Stimulated activated CD4-positive, alpha-beta T cell treated with anti-CD3 and anti-CD28 coated beads, Interleukin-15, amount 100 ng/mL, for 24 hours (primary cell): ENCODE data around the gene IMMP2L.
"Not testable (repeated sequence)": the region's sequence is repeated elsewhere in the genome, so short reads cannot be mapped to it uniquely, and the experiment has no call there.

Experiments used
- DNase-seq: peaks from one replicate; pipeline ENCODE4 v3.0.0-alpha.2; 2020

Gene IMMP2L

GRCh38 chr7:111459065-111459756, 103.1 kb downstream of the IMMP2L start:
- DNase-seq, result no peak

GRCh38 chr7:111450705-111451104, 111.6 kb downstream of the IMMP2L start:
- not testable (repeated sequence) for DNase-seq

GRCh38 chr7:111447502-111447901, 114.8 kb downstream of the IMMP2L start:
- DNase-seq, result not testable (repeated sequence)

- no peak for DNase-seq
These were observed 122.3 kb downstream of the IMMP2L start for GRCh38 chr7:111439977-111440376.

GRCh38 chr7:111438369-111439289, 123.7 kb downstream of the IMMP2L start:
- no peak for DNase-seq

- no peak for DNase-seq
These were observed 124.6 kb downstream of the IMMP2L start for GRCh38 chr7:111437736-111438135.

- no peak for DNase-seq
These were observed 125.7 kb downstream of the IMMP2L start for GRCh38 chr7:111436608-111437007.

- no peak for DNase-seq
These were observed 128.9 kb downstream of the IMMP2L start for GRCh38 chr7:111433426-111433825.

- DNase-seq, result no peak
These were observed 132.5 kb downstream of the IMMP2L start for GRCh38 chr7:111429781-111430180.

- no peak for DNase-seq
These were observed 137.5 kb downstream of the IMMP2L start for GRCh38 chr7:111424768-111425167.

- DNase-seq, result no peak
These were observed 147.9 kb downstream of the IMMP2L start for GRCh38 chr7:111414374-111414773.

- DNase-seq, result no peak
These were observed 148.6 kb downstream of the IMMP2L start for GRCh38 chr7:111413739-111414138.

- DNase-seq, result no peak
These were observed 151.4 kb downstream of the IMMP2L start for GRCh38 chr7:111410899-111411298.

GRCh38 chr7:111409714-111410422, 152.4 kb downstream of the IMMP2L start:
- no peak for DNase-seq

GRCh38 chr7:111408724-111409123, 153.6 kb downstream of the IMMP2L start:
- no peak for DNase-seq

- no peak for DNase-seq
These were observed 155.0 kb downstream of the IMMP2L start for GRCh38 chr7:111407258-111407657.

- DNase-seq, result no peak
These were observed 156.7 kb downstream of the IMMP2L start for GRCh38 chr7:111405621-111406020.

GRCh38 chr7:111401516-111401915, 160.8 kb downstream of the IMMP2L start:
- no peak for DNase-seq

- no peak for DNase-seq
These were observed 162.2 kb downstream of the IMMP2L start for GRCh38 chr7:111400088-111400487.

- DNase-seq, result no peak
These were observed 167.4 kb downstream of the IMMP2L start for GRCh38 chr7:111394891-111395290.

GRCh38 chr7:111393011-111393754, 169.1 kb downstream of the IMMP2L start:
- DNase-seq, result no peak

- no peak for DNase-seq
These were observed 170.0 kb downstream of the IMMP2L start for GRCh38 chr7:111392294-111392693.

GRCh38 chr7:111390000-111390399, 172.3 kb downstream of the IMMP2L start:
- DNase-seq, result no peak
